Pancreas (tissue), 10 donors: ENCODE measurements around the gene FCGR3A. TPM values are rescaled to one million over a fixed set of nuclear protein-coding genes. Genes with fewer than 3 reads are reported as not detected.
A peak's percentile ranks its signal among the peaks of the same experiment; 100 is the strongest.

Source experiments
- ATAC-seq, 4 donors: fragments of 200-7000 bp; cut with Tn5 transposase; one replicate each; pipeline versions ENCODE4 v1.8.0 to v1.9.1; 2020; ENCODE audit warnings: mild to moderate bottlenecking in 4 of 4, moderate library complexity in 4 of 4
- DNase-seq, 6 donors: peaks; one replicate each; pipeline ENCODE4 v3.0.0-alpha.2; 2020
- FAIRE-seq: peaks from 2 replicates; lab custom pipeline; 2012; peaks lifted over from hg19 to GRCh38; lab: Jason Lieb, UNC
- H3K27ac ChIP-seq, 4 donors: fragments of 200-600 bp; sonication (generic); 1 replicate in 3 of 4; 2 replicates in 1 of 4; pipeline versions ENCODE4 v1.5.0 to v1.8.0; 2020
- H3K27me3 ChIP-seq, 4 donors: fragments of 200-600 bp; one replicate each; pipeline ENCODE4 v1.8.0; 2021
- H3K36me3 ChIP-seq, 3 donors: fragments of 200-600 bp; sonication (generic) in 1 of 3; one replicate each; pipeline versions ENCODE4 v1.5.0 to v1.8.0; 2020 to 2021
- H3K4me1 ChIP-seq, 3 donors: fragments of 200-600 bp; one replicate each; pipeline ENCODE4 v1.8.0; 2021
- H3K4me3 ChIP-seq, 4 donors: fragments of 200-600 bp; sonication (generic) in 2 of 4; one replicate each; pipeline versions ENCODE4 v1.5.0 to v1.8.0; 2020 to 2021
- H3K9me3 ChIP-seq, 4 donors: fragments of 200-600 bp; one replicate each; pipeline ENCODE4 v1.8.0; 2021
- CTCF ChIP-seq, 4 donors: fragments of 200-600 bp; sonication (generic) in 3 of 4; IDR thresholded peaks; one replicate each; pipeline versions ENCODE4 v1.5.0 to v1.8.0; 2021; ENCODE audit warnings: antibody characterized with exemption in 4 of 4
- WGBS, 2 donors: extraction: QIAGEN DNeasy Blood & Tissue Kit; methylation state at CpG; one replicate each; pipeline ENCODE4 v1.1.7; 2013; 5-methylcytosine and 5-hydroxymethylcytosine counted together
- intact Hi-C, 3 donors: fragments of 100-400 bp; cut with DNase I; formaldehyde crosslinking; loops; one replicate each; pipeline versions ENCODE4 v1.11.1 to v1.14.2; 2022
- polyA plus RNA-seq, 2 donors: library from polyadenylated mRNA; stranded (reverse); fragments of 200-250 nt; gene quantifications; one replicate each; pipeline ENCODE4 v1.2.3, GENCODE V29; 2013
- total RNA-seq, 6 donors: library from RNA; stranded (reverse); fragmentation: NEBNext Ultra II Directional in 4 of 6; extraction: Animal tissue kit (Norgen Biotek cat#: 25700) in 4 of 6; gene quantifications; one replicate each; pipeline versions ENCODE4 v1.2.1 to v1.2.4, GENCODE V29; 2021 to 2023
- donor health status: healthy with polysubstance abuse.
- donor health status: DM: no; HTN: no; CAD: no; lungs with moderate emphysema.
- donor health status: DM: no; HTN: no; CAD: no.
- donor health status: control.
- donor health status: control.
- donor health status: Bipolar disorder and iron deficiency.
- donor health status: DM: yes; HTN: yes; CAD: no.
- donor health status: DM: no; HTN: no; CAD: no.
- donor health status: DM: no; HTN: no; CAD: no.
- donor health status: DM: yes; HTN: yes; CAD: no.

FCGR3A gene
- total and polyA plus RNA-seq, 8 donors: 2.0 to 23.1 (median 3.2) TPM

GRCh38 chr1:161505686-161506085, 43.9 kb downstream of the FCGR3A start:
- FAIRE-seq: no peak
- Histone ChIP-seq H3K4me1 (no peaks in the 10 kb centered on the region), H3K4me3 (peak overlapping the region in 1 of 4 donors; percentile 18), H3K27ac (peak overlapping the region in 2 of 4 donors; percentile 36 to 44), H3K27me3 (peaks cover 0 to 10% (median 0%) of the 10 kb centered on the region in 4 donors), H3K9me3 (no peaks in the 10 kb centered on the region), H3K36me3 (no peaks in the 10 kb centered on the region)
- WGBS, 2 donors: 84 to 85% methylated on average over 6 of the region's 6 CpGs
- DNase-seq: no peak
- intact Hi-C loops: no loop called here
- peak in 1 of 4 donors; percentile 8 for ATAC-seq
- no peak for TF ChIP-seq CTCF (IDR thresholded peaks at IDR 0.05)

DNA sequence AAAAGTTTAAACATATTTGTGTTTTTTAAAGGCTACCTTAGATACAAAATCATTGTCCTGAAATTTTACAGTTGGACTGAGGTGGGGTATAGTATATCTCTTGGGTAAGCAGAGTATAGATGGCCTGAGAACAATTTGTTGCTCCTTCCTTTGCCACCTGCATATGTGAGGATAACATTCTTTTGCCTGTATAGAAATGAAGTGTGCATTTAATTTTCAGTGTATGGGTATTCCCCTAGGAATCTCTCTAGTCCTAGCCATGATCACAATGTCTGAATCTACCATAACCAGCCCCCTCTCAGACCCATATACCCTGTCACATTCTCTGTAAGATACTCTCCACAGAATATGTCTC, 46.2 kb downstream of the FCGR3A start:
- FAIRE-seq (no peak), ATAC-seq (no peak), DNase-seq (no peak)
- no peaks in the 10 kb centered on the region for H3K9me3 ChIP-seq
- no peak for TF ChIP-seq CTCF (IDR thresholded peaks at IDR 0.05)
- intact Hi-C loops: no loop called here
- no peaks in the 10 kb centered on the region for H3K4me1 ChIP-seq
- no peak overlapping the region for H3K27ac ChIP-seq
- H3K36me3 ChIP-seq: no peaks in the 10 kb centered on the region
- H3K27me3 ChIP-seq: peaks cover 0 to 10% (median 0%) of the 10 kb centered on the region in 4 donors
- H3K4me3 ChIP-seq: no peak overlapping the region

DNA sequence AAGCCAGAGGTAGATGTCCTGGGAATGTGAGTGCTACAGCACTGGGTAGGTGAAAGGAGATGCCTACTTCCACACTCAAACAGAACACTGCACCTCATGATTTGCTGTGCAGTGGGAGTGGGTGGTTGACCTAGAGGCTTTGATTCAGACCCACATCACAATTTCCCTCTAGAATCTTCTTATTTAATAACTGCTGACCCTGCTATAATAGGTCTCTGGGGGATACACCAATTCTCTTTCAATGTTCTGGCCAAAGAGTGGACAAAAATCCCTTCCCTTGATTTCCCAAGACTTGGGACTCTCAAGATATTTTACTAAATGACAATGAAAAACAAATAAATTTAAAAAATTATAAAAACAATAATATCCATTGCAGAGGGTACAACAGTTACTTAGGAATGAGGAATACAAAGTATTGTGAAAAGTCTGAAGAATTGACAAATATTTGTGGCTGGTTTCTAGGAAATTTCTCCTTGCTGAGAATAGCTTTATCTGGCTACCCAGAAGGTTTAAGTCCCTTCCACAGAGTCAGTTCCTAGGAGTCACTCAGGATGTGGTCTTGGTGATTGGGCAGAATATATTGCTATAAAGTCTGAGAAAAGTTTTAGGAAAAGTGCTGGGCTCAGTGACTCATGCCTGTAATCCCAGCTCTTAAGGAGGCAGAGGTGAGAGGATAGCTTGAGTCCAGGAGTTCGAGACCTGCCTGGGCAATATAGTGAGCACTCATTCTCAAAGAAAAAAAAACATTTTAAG, 46.8 kb downstream of the FCGR3A start:
- no peak overlapping the region for H3K27ac ChIP-seq
- H3K4me3 ChIP-seq: no peak overlapping the region
- DNase-seq (no peak), FAIRE-seq (no peak), ATAC-seq (no peak)
- intact Hi-C loops: no loop called here
- no peaks in the 10 kb centered on the region for H3K4me1 ChIP-seq
- peaks cover 0 to 10% (median 0%) of the 10 kb centered on the region in 4 donors for H3K27me3 ChIP-seq
- TF ChIP-seq CTCF (IDR thresholded peaks at IDR 0.05): no peak
- H3K36me3 ChIP-seq: no peaks in the 10 kb centered on the region
- no peaks in the 10 kb centered on the region for H3K9me3 ChIP-seq
- 77 to 95% methylated on average over 1 of the region's 1 CpG for WGBS, 2 donors

DNA sequence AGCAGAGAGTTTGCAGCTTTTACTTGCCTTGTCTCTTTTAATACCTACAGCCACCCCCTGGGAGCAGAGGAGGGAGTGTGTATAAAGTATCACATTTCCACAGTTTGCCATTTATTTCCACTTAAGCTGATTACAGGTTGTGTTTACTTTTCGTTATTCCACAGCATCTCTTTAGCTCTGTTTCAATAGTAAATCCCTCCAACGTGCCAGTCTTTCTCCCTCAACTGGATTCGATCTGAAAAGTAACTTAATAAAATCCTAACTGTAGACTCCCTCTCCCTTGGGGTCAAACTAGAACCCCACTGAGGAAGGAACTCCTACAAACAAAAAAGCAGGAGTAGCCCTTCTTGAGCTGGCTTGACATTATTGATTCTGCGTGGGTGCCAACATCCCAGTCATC, 47.4 kb downstream of the FCGR3A start:
- Histone ChIP-seq H3K27ac (no peak overlapping the region), H3K4me1 (no peaks in the 10 kb centered on the region), H3K4me3 (no peak overlapping the region), H3K27me3 (peaks cover 0 to 10% (median 2%) of the 10 kb centered on the region in 4 donors), H3K9me3 (no peaks in the 10 kb centered on the region), H3K36me3 (no peaks in the 10 kb centered on the region)
- intact Hi-C loops: no loop called here
- no peak for ATAC-seq
- DNase-seq: no peak
- TF ChIP-seq CTCF (IDR thresholded peaks at IDR 0.05): no peak
- no peak for FAIRE-seq
- 29 to 38% methylated on average over 4 of the region's 4 CpGs for WGBS, 2 donors

GRCh38 chr1:161501234-161501633, 48.4 kb downstream of the FCGR3A start:
- Histone ChIP-seq H3K9me3 (no peaks in the 10 kb centered on the region), H3K4me3 (no peak overlapping the region), H3K36me3 (no peaks in the 10 kb centered on the region), H3K27ac (no peak overlapping the region), H3K4me1 (no peaks in the 10 kb centered on the region), H3K27me3 (peaks cover 0 to 10% (median 2%) of the 10 kb centered on the region in 4 donors)
- no peak for ATAC-seq
- FAIRE-seq: no peak
- WGBS, 2 donors: 83 to 97% methylated on average over 1 of the region's 1 CpG
- TF ChIP-seq CTCF (IDR thresholded peaks at IDR 0.05): no peak
- intact Hi-C loops: no loop called here
- no peak for DNase-seq
